Measurements from ENCODE around the gene URB2. TPM values are rescaled to one million over a fixed set of nuclear protein-coding genes. Genes with fewer than 3 reads are reported as not detected.
A peak's percentile ranks its signal among the peaks of the same experiment; 100 is the strongest.

Gene URB2
- 51.9 and 53.2 TPM in 2 replicates for total RNA-seq (2021)
- long read RNA-seq, full-length matches to known transcripts: 63 of 149 reads
- long read RNA-seq, partial matches to known transcripts: 52 of 149 reads
- long read RNA-seq, other reads (novel, unspliced or antisense): 34 of 149 reads

GRCh38 chr1:229625915-229626831 is at the start of gene URB2, which contains the start of gene TAF5L:
TSS of gene URB2 (plus strand) at chr1:229626247. CDS start at chr1:229627634, 1,387 bp downstream.
TSS of gene TAF5L (minus strand) at chr1:229626122. CDS start at chr1:229614482, 11,640 bp downstream.
- H3K36me3 Mint-ChIP-seq (ENCODE audit: insufficient read depth in 1 of 3, low read depth in 3 of 3): peaks cover 6 to 31% (median 20%) of the 10 kb centered on the region in 3 experiments; a peak in 6 of 7 replicates
- Histone ChIP-seq H4K5ac (ENCODE audit: insufficient read length, low read depth, low read length) (no peak within 1 kb of the TSS), H3K27ac (ENCODE audit: insufficient read length, low read depth, low read length) (no peak within 1 kb of the TSS), H2BK20ac (ENCODE audit: low read depth, low read length, poor library complexity, severe bottlenecking) (no peak within 1 kb of the TSS), H2AK5ac (ENCODE audit: insufficient read length, low read length) (no peak within 1 kb of the TSS), H4K20me1 (ENCODE audit: control insufficient read depth, insufficient read depth, insufficient read length) (no peaks in the 10 kb centered on the region), H3K14ac (ENCODE audit: insufficient read depth, low read length) (peak within 1 kb of the TSS; percentile 60; the same call in 1 of the 2 replicates), H3K79me2 (ENCODE audit: insufficient read depth, low read length) (peaks cover 45% of the 10 kb centered on the region), H3K56ac (ENCODE audit: insufficient read length, low read depth, low read length) (no peak within 1 kb of the TSS), H4K91ac (ENCODE audit: insufficient read length, low read depth, low read length) (no peak within 1 kb of the TSS), H3K23me2 (ENCODE audit: insufficient read length, low read depth, low read length, poor library complexity, severe bottlenecking) (peaks cover 10% of the 10 kb centered on the region), H2BK12ac (ENCODE audit: insufficient read length, low read depth, low read length) (no peak within 1 kb of the TSS), H2BK120ac (ENCODE audit: low read depth, low read length, poor library complexity, severe bottlenecking) (no peak within 1 kb of the TSS), H3K4ac (ENCODE audit: low read depth, low read length) (no peak within 1 kb of the TSS), H2BK5ac (ENCODE audit: insufficient read length, low read length) (no peak within 1 kb of the TSS), H4K8ac (replicated peaks; ENCODE audit: insufficient read length, low read depth, low read length) (no peak within 1 kb of the TSS), H2AFZ (ENCODE audit: low read length) (no peak within 1 kb of the TSS), H2BK15ac (ENCODE audit: low read depth, low read length) (no peak within 1 kb of the TSS), H3K27me3 (ENCODE audit: insufficient read depth, low read length) (no peaks in the 10 kb centered on the region), H3T11ph (ENCODE audit: low read length) (no peak within 1 kb of the TSS), H3K79me1 (ENCODE audit: insufficient read depth, low read depth, low read length, poor library complexity, severe bottlenecking) (no peaks in the 10 kb centered on the region), H3K9me3 (ENCODE audit: control insufficient read depth, low read depth, low read length) (no peaks in the 10 kb centered on the region), H3K18ac (ENCODE audit: insufficient read length, low read depth, low read length) (peak within 1 kb of the TSS; percentile 2), H3K4me1 (ENCODE audit: insufficient read depth, low read length) (peaks cover 4% of the 10 kb centered on the region; the same call in 1 of the 2 replicates), H3K23ac (ENCODE audit: insufficient read length, low read depth, low read length) (no peak within 1 kb of the TSS), H3K9ac (ENCODE audit: extremely low read depth, insufficient read length, low read length) (peak within 1 kb of the TSS; percentile 74), H3K4me2 (ENCODE audit: insufficient read depth, insufficient read length, low read length) (peak within 1 kb of the TSS; percentile 81)
- peak within 1 kb of the TSS; percentile 88 to 99 (median 99); a peak in 6 of 7 replicates for H3K27ac Mint-ChIP-seq
- WGBS (ENCODE audit: extremely low coverage, insufficient read length, low lambda C conversion rate): no CpG with 5 or more reads among the region's 97 CpGs
- H3K9me3 Mint-ChIP-seq: no peaks in the 10 kb centered on the region
- peak; percentile 89 for DNase-seq
- no peak for TF ChIP-seq CTCF (conservative IDR thresholded peaks at IDR 0.05)
- peaks cover 25 to 32% of the 10 kb centered on the region in 2 experiments for H3K4me1 Mint-ChIP-seq
- H3K4me3 Mint-ChIP-seq: peak within 1 kb of the TSS; percentile 99 to 100
- no peaks in the 10 kb centered on the region for H3K27me3 Mint-ChIP-seq (ENCODE audit: low read depth)

Data from H9 (cell line).